ENCODE measurements around the gene NOC3L. TPM values are rescaled to one million over a fixed set of nuclear protein-coding genes. Genes with fewer than 3 reads are reported as not detected.

NOC3L gene
- total RNA-seq, 1 donor from 2014 or later, result 22.6 TPM

DNA sequence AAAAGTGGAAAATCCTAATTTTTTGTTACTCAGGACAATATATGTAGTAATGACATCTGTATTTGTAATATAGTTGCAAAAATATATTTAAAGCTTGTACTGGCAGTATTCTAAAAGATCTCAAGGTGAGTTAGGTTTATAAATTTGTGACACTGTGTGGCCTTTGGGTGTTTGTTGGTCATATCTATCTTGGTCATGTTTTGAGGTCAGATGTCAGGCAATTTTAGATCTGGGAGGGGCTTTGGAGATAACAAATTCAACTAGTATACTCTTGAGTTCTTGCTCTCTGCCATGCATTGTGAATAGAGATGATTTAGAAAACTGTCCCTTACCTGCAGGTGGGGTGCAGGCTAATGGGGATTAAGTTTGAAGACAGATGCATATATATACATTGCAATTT is 42.7 kb upstream of the NOC3L start:
- FAIRE-seq (no peak), DNase-seq (ENCODE audit: low read depth) (no peak)
- no peaks in the 10 kb centered on the region for H3K36me3 ChIP-seq (ENCODE audit: control insufficient read depth, insufficient read depth, low read length)
- no peak overlapping the region for H3K4me3 ChIP-seq (ENCODE audit: low read depth, low read length)
- no peaks in the 10 kb centered on the region for H3K27me3 ChIP-seq (ENCODE audit: control insufficient read depth, insufficient read depth, low read length)
- TF ChIP-seq, protein P1, sequence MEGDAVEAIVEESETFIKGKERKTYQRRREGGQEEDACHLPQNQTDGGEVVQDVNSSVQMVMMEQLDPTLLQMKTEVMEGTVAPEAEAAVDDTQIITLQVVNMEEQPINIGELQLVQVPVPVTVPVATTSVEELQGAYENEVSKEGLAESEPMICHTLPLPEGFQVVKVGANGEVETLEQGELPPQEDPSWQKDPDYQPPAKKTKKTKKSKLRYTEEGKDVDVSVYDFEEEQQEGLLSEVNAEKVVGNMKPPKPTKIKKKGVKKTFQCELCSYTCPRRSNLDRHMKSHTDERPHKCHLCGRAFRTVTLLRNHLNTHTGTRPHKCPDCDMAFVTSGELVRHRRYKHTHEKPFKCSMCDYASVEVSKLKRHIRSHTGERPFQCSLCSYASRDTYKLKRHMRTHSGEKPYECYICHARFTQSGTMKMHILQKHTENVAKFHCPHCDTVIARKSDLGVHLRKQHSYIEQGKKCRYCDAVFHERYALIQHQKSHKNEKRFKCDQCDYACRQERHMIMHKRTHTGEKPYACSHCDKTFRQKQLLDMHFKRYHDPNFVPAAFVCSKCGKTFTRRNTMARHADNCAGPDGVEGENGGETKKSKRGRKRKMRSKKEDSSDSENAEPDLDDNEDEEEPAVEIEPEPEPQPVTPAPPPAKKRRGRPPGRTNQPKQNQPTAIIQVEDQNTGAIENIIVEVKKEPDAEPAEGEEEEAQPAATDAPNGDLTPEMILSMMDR (IDR thresholded peaks at IDR 0.05; ENCODE audit: insufficient read depth, low read length, severe bottlenecking), result no peak

DNA sequence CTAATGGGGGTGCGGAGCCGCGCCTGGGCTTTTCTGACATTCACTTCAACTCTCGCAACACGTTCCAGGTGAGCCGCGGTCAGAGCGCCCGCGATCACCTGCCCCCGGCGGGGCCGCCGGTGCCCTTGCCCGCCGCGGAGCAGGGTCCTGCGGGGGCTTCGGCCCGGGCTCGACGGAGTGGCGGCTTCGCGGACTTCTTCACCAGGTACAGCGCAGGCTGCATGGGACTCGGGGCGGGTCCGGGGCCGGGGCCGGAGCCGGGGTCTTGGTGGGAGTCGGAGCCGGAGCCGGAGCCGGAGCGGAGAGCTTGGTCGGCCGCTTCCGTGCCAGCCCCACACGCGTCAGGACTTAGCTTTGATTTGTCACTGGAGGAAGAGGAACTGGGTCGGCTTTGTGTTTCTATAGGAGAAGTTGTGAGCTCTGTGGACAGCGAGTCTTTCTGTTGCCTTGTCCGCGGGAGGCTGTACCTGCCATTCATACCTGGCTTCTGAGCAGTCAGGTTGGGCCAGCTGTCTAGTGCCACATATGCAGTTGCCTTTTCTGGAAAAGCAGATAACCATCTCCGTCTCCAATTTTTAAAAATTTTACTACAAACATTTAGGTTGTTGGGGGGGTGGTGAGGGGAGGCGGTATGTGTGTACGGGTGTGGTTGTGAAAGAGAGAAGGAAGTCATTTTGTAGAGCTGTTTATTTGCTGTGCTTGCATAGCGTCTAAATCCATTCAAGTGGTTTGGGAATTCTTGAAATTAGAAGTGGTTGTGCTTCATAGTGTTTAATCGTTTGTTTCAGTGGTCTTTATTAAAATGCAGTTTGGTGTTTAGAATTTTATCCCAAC is 40.9 kb upstream of the NOC3L start:
- TF ChIP-seq, protein P1 (IDR thresholded peaks at IDR 0.05; ENCODE audit: insufficient read depth, low read length, severe bottlenecking), result no peak
- DNase-seq (ENCODE audit: low read depth) (peak; percentile 81), FAIRE-seq (no peak)
- no peaks in the 10 kb centered on the region for H3K36me3 ChIP-seq (ENCODE audit: control insufficient read depth, insufficient read depth, low read length)
- H3K4me3 ChIP-seq (ENCODE audit: low read depth, low read length), result peak overlapping the region; percentile 61
- no peaks in the 10 kb centered on the region for H3K27me3 ChIP-seq (ENCODE audit: control insufficient read depth, insufficient read depth, low read length)

DNA sequence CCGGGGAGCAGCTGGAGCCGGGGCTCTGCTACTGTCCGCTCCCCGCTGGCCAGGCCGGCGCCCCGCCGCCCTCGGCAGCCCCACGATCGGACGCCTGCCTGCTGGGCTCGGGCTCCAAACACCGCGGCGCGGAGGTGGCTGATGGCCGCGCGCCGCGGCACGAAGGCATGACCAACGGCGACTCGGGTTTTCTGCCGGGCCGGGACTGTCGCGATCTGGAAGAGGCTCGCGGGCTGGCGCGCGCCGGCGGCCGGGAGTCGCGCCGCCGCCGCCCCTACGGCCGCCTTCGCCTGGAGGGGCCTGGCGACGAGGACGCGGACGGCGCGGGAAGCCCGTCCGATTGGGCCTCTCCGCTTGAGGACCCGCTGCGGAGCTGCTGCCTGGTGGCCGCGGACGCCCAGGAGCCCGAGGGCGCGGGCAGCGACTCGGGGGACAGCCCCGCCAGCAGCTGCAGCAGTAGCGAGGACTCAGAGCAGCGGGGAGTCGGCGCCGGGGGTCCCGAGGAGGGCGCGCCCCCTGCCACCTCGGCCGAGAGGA is 40.2 kb upstream of the NOC3L start:
- TF ChIP-seq, protein P1 (IDR thresholded peaks at IDR 0.05; ENCODE audit: insufficient read depth, low read length, severe bottlenecking), result no peak
- H3K4me3 ChIP-seq (ENCODE audit: low read depth, low read length), result peak overlapping the region; percentile 61
- peak; percentile 7 for DNase-seq (ENCODE audit: low read depth)
- no peaks in the 10 kb centered on the region for H3K27me3 ChIP-seq (ENCODE audit: control insufficient read depth, insufficient read depth, low read length)
- no peaks in the 10 kb centered on the region for H3K36me3 ChIP-seq (ENCODE audit: control insufficient read depth, insufficient read depth, low read length)
- no peak for FAIRE-seq

DNA sequence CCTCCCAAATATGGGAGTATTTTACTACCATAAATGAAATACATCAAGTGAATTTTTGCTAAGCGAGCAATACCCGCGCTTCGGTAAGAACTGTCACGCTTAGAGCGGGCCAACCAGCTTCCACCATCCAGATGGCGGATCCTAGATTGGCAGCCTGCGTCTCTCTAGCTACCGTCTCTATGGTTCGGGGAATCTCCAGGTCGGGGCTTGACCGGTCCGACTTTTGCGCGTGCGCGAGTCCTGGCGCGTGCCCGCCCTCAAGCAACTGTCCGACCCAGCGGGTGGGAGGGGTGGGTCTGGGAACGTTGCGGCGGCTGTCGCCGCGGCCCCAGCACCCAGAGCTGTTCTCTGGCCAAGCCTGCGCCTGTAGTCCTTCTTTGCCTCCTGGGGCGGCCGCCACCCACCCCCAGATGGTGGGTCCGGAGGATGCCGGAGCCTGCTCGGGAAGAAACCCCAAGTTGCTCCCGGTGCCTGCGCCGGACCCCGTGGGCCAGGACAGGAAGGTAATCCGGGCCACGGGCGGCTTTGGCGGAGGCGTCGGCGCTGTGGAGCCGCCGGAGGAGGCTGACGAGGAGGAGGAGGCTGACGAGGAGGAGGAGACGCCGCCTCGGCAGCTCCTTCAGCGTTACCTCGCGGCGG is 39.6 kb upstream of the NOC3L start, which contains the start of gene TBC1D12:
TBC1D12 (plus strand) TSS at position 338 of the 639 bp plus-strand sequence; CDS start at position 411, 73 bp downstream.
- no peaks in the 10 kb centered on the region for H3K36me3 ChIP-seq (ENCODE audit: control insufficient read depth, insufficient read depth, low read length)
- peak; percentile 91 for DNase-seq (ENCODE audit: low read depth)
- no peak for FAIRE-seq
- H3K4me3 ChIP-seq (ENCODE audit: low read depth, low read length), result peak within 1 kb of the TSS; percentile 61
- TF ChIP-seq, protein P1 (IDR thresholded peaks at IDR 0.05; ENCODE audit: insufficient read depth, low read length, severe bottlenecking), result no peak
- H3K27me3 ChIP-seq (ENCODE audit: control insufficient read depth, insufficient read depth, low read length), result no peaks in the 10 kb centered on the region

DNA sequence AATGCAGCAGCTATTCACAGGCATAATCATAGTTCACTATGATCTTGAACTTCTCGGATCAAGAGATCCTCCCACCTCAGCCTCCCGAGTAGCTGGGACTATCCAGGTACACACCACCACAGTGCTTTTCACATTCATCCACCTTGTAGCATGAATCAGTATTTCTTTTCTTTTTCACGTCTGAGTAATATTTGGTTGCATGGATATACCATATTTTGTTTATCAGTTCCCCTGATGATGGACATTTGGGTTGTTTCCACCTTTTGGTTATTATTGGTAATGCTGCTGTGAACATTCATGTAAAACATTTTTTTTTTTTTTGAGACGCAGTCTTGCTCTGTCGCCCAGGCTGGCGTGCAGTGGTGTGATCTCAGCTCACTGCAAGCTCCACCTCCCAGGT is 36.0 kb upstream of the NOC3L start:
- FAIRE-seq (no peak), DNase-seq (ENCODE audit: low read depth) (no peak)
- TF ChIP-seq, protein P1 (IDR thresholded peaks at IDR 0.05; ENCODE audit: insufficient read depth, low read length, severe bottlenecking), result no peak
- Histone ChIP-seq H3K27me3 (ENCODE audit: control insufficient read depth, insufficient read depth, low read length) (no peaks in the 10 kb centered on the region), H3K4me3 (ENCODE audit: low read depth, low read length) (no peak overlapping the region), H3K36me3 (ENCODE audit: control insufficient read depth, insufficient read depth, low read length) (no peaks in the 10 kb centered on the region)

All from bronchial epithelial cell (primary cell).